Ishikawa (cell line): ENCODE measurements around the gene ARHGEF7.

Experiments used
- CEBPB ChIP-seq: IDR thresholded peaks from 2 replicates; pipeline ENCODE4 v1.6.1; 2012
- CREB1 ChIP-seq: IDR thresholded peaks from 2 replicates; pipeline ENCODE4 v1.6.1; 2012; ENCODE audit warnings: low read depth
- EGR1 ChIP-seq: IDR thresholded peaks from 2 replicates; pipeline ENCODE4 v1.6.1; 2012
- EP300 ChIP-seq: IDR thresholded peaks from 2 replicates; pipeline ENCODE4 v1.6.1; 2012; ENCODE audit warnings: borderline replicate concordance
- FOXM1 ChIP-seq: IDR thresholded peaks from 2 replicates; pipeline ENCODE4 v1.6.1; 2012; ENCODE audit warnings: low read depth, borderline replicate concordance
- MAX ChIP-seq: IDR thresholded peaks from 2 replicates; pipeline ENCODE4 v1.6.1; 2012
- NFIC ChIP-seq: IDR thresholded peaks from 2 replicates; pipeline ENCODE4 v1.6.1; 2012
- RAD21 ChIP-seq: IDR thresholded peaks from 2 replicates; pipeline ENCODE4 v1.6.1; 2012; ENCODE audit warnings: low read depth
- REST ChIP-seq: IDR thresholded peaks from 2 replicates; pipeline ENCODE4 v1.6.1; 2012; ENCODE audit warnings: low read depth, mild to moderate bottlenecking
- TAF1 ChIP-seq: IDR thresholded peaks from 2 replicates; pipeline ENCODE4 v1.6.1; 2012; ENCODE audit warnings: low read depth, mild to moderate bottlenecking
- TCF12 ChIP-seq: IDR thresholded peaks from 2 replicates; pipeline ENCODE4 v1.6.1; 2012; ENCODE audit warnings: low read depth
- TEAD4 ChIP-seq: IDR thresholded peaks from 2 replicates; pipeline ENCODE4 v1.6.1; 2012
- USF1 ChIP-seq: IDR thresholded peaks from 2 replicates; pipeline ENCODE4 v1.6.1; 2012
- YY1 ChIP-seq: IDR thresholded peaks from 2 replicates; pipeline ENCODE4 v1.6.1; 2012; ENCODE audit warnings: low read depth
- ZBTB7A ChIP-seq: IDR thresholded peaks from 2 replicates; pipeline ENCODE4 v1.6.1; 2012; ENCODE audit warnings: low read depth

ARHGEF7 gene

GRCh38 chr13:111304603-111305289, 189.6 kb downstream of the ARHGEF7 start:
- TF ChIP-seq ZBTB7A (no peak), CEBPB (no peak), RAD21 (no peak), TCF12 (no peak), EP300 (no peak), FOXM1 (no peak), TAF1 (no peak), YY1 (no peak), USF1 (no peak), CREB1 (no peak), REST (no peak), EGR1 (no peak), TEAD4 (no peak), MAX (no peak), NFIC (no peak)

GRCh38 chr13:111312944-111313590, 198.0 kb downstream of the ARHGEF7 start:
- TF ChIP-seq RAD21 (no peak), YY1 (no peak), TAF1 (no peak), EP300 (no peak), EGR1 (no peak), MAX (no peak), TEAD4 (no peak), NFIC (no peak), CREB1 (no peak), REST (no peak), FOXM1 (no peak), USF1 (no peak), CEBPB (no peak), TCF12 (no peak), ZBTB7A (no peak)

DNA sequence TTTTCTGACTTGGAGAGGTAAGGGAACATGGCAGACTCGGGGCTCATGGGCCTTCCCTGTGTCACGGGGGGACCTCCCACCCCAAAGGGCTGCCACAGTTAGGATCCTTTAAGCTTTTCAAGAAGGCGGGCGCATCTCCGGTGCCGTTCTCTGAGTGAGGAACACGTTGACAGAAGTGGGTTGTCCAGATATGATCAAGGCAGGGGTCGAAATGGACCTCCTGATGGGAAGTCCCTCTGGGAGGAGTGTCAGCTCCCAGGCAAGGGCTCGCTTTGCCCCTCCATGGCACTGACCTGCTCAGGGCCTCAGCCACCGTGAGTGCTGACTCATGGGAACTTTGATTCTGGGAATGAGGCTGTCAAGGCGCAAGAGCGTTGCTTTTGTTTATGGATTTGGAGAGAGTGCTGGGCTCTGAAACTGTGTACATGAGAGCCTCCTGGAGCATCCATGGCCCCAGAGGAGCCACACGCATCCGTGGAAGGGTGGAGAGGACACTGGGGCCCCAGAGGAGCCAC, 198.9 kb downstream of the ARHGEF7 start:
- TF ChIP-seq TCF12 (no peak), EP300 (no peak), FOXM1 (no peak), TAF1 (no peak), RAD21 (no peak)

DNA sequence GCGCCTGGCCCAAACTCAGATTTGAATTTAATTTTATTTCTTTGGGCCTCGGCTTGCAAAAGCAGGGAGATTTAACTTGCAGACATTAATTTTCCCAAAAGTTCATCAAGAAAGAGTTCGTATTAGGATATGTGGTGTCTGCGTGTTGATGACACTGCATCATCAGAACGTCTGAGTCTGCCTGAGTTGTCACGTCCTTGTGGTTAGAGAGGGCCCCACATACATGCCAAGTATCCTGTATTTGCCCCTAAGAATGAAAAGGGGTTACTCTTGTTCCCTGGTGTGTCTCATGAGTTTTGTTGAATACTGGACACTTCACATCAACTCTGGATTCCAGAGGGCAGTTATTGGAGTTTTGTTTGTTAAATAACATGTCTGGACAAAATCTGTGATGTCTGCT, 199.7 kb downstream of the ARHGEF7 start:
- TF ChIP-seq TEAD4 (no peak), FOXM1 (no peak), CREB1 (no peak), USF1 (no peak), TCF12 (no peak), CEBPB (no peak), NFIC (no peak)

- TF ChIP-seq CEBPB (no peak), CREB1 (no peak), NFIC (no peak), TEAD4 (no peak), YY1 (no peak), ZBTB7A (no peak), TAF1 (no peak), TCF12 (no peak), MAX (no peak), EGR1 (no peak), EP300 (no peak), FOXM1 (no peak), USF1 (no peak), REST (no peak)
These were observed 200.4 kb downstream of the ARHGEF7 start for GRCh38 chr13:111315347-111315995.
